Mesodermal cell (in vitro differentiated cells): ENCODE measurements around the gene PLCD4.
A peak's percentile ranks its signal among the peaks of the same experiment; 100 is the strongest.

Source experiments
- H3K27ac ChIP-seq: 2 replicates; pipeline ENCODE4 v1.7.0; 2013; ENCODE audit warnings: mild to moderate bottlenecking, low read depth, low read length, moderate library complexity; ENCODE audit not compliant: severe bottlenecking
- H3K36me3 ChIP-seq: 2 replicates; pipeline ENCODE4 v1.7.1; 2013; ENCODE audit warnings: mild to moderate bottlenecking, low read length, moderate library complexity; ENCODE audit not compliant: control insufficient read depth, insufficient read depth
- H3K4me1 ChIP-seq: one replicate; pipeline ENCODE4 v1.7.1; 2013; ENCODE audit warnings: mild to moderate bottlenecking, low read length; ENCODE audit not compliant: insufficient read depth, control insufficient read depth, poor library complexity, severe bottlenecking
- H3K4me3 ChIP-seq: 2 replicates; pipeline ENCODE4 v1.7.0; 2013; ENCODE audit warnings: low read length, control low read depth, mild to moderate bottlenecking; ENCODE audit not compliant: insufficient read depth, poor library complexity, severe bottlenecking; ENCODE audit errors: extremely low read depth
- H3K9me3 ChIP-seq: 2 replicates; pipeline ENCODE4 v1.7.1; 2013; ENCODE audit warnings: mild to moderate bottlenecking, low read length, moderate library complexity; ENCODE audit not compliant: control insufficient read depth
- WGBS, 2 experiments: methylation state at CpG; one replicate each; pipeline ENCODE4 v1.1.5; 2013; ENCODE audit warnings: missing lambda C conversion rate in 2 of 2; ENCODE audit not compliant: insufficient coverage in 2 of 2; 5-methylcytosine and 5-hydroxymethylcytosine counted together

PLCD4 gene

DNA sequence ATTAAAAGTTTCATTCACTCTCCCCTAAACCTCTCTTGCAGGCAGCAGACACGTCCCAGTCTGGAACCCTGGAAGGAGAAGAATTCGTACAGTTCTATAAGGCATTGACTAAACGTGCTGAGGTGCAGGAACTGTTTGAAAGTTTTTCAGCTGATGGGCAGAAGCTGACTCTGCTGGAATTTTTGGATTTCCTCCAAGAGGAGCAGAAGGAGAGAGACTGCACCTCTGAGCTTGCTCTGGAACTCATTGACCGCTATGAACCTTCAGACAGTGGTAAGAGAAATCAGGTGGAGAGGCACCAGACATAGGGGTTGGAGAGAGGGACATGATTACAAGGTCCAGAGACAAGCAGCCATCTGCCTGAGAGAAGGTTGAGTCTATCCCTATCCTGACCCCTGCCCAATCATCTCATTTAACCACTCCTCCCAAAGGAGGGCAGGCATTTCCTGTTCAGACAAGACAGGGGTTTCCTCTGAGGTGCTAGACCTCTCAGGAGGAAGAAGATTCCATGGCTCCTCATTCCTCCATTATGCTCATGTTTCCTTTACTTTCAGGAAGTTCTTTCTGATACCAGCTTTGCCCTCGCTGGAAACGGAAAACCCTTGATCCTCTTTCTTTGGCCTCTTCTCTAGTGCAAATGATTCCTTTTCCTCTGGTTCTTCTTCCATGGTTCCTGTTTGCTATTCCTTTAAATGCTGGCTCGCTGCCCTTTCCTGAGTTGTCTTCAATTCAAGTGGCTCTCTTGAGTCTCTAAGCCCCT, 15.1 kb downstream of the PLCD4 start:
- H3K4me3 ChIP-seq, result no peak overlapping the region
- H3K27ac ChIP-seq, result peak overlapping the region; percentile 53
- H3K9me3 ChIP-seq, result no peaks in the 10 kb centered on the region
- peaks cover 7% of the 10 kb centered on the region for H3K4me1 ChIP-seq
- WGBS, 2 experiments, result 92% methylated on average over 6 to 7 of the region's 7 CpGs
- no peaks in the 10 kb centered on the region for H3K36me3 ChIP-seq

DNA sequence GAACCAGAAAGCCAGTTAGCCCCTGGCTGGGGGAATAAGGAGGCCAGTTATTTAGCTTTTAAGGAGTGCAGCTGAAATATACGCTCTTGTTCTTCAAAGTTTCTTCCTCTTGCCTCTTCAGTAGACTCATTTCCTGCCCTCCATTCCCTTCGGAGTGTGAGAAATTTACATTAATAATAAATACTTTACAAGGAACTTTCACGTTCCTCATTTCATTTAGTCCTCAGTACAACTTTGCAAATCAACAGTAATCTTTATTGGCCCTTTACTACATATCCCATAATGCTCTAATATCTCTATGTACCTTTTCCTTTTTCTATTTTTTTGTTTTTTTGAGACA, 15.6 kb downstream of the PLCD4 start:
- Histone ChIP-seq H3K36me3 (no peaks in the 10 kb centered on the region), H3K4me3 (no peak overlapping the region), H3K27ac (peak overlapping the region; percentile 53), H3K4me1 (peaks cover 7% of the 10 kb centered on the region), H3K9me3 (no peaks in the 10 kb centered on the region)
- WGBS, 2 experiments, result 93% methylated on average over 3 of the region's 3 CpGs; no CpG with 5 or more reads in 1 of the 2 experiments

GRCh38 chr2:218626369-218626768, 18.7 kb downstream of the PLCD4 start:
- Histone ChIP-seq H3K9me3 (no peaks in the 10 kb centered on the region), H3K27ac (no peak overlapping the region), H3K36me3 (no peaks in the 10 kb centered on the region), H3K4me3 (no peak overlapping the region), H3K4me1 (peaks cover 7% of the 10 kb centered on the region)
- 80 to 85% methylated on average over 2 to 4 of the region's 4 CpGs for WGBS, 2 experiments

DNA sequence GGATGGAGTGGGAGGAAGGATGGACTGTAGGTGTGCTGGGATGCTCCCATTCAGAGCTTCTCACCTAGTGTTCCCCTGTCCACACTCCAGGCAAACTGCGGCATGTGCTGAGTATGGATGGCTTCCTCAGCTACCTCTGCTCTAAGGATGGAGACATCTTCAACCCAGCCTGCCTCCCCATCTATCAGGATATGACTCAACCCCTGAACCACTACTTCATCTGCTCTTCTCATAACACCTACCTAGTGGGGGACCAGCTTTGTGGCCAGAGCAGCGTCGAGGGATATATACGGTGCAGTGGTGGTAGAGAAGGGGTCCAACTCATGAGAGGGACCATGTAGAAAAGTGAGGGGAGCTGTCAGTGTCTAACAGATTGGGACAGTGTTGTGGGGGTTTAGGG, 20.2 kb downstream of the PLCD4 start:
- 87 to 100% methylated on average over 2 to 3 of the region's 4 CpGs for WGBS, 2 experiments
- H3K4me3 ChIP-seq, result no peak overlapping the region
- H3K27ac ChIP-seq, result no peak overlapping the region
- no peaks in the 10 kb centered on the region for H3K36me3 ChIP-seq
- H3K4me1 ChIP-seq, result peaks cover 7% of the 10 kb centered on the region
- no peaks in the 10 kb centered on the region for H3K9me3 ChIP-seq

GRCh38 chr2:218631837-218632236, 24.1 kb downstream of the PLCD4 start:
- Histone ChIP-seq H3K36me3 (peaks cover 38% of the 10 kb centered on the region), H3K4me1 (peaks cover 2% of the 10 kb centered on the region)
- WGBS, 2 experiments, result 100% methylated on average over 1 of the region's 4 CpGs

GRCh38 chr2:218635719-218636118, 28.0 kb downstream of the PLCD4 start:
- Histone ChIP-seq H3K9me3 (no peaks in the 10 kb centered on the region), H3K27ac (no peak overlapping the region), H3K4me1 (peaks cover 2% of the 10 kb centered on the region), H3K36me3 (peaks cover 76% of the 10 kb centered on the region), H3K4me3 (no peak overlapping the region)
- 90 to 97% methylated on average over 4 to 5 of the region's 5 CpGs for WGBS, 2 experiments

More at GRCh38 chr2:218631837-218632236, 24.1 kb downstream of the PLCD4 start:
- Histone ChIP-seq H3K27ac (no peak overlapping the region), H3K4me3 (no peak overlapping the region), H3K9me3 (no peaks in the 10 kb centered on the region)

DNA sequence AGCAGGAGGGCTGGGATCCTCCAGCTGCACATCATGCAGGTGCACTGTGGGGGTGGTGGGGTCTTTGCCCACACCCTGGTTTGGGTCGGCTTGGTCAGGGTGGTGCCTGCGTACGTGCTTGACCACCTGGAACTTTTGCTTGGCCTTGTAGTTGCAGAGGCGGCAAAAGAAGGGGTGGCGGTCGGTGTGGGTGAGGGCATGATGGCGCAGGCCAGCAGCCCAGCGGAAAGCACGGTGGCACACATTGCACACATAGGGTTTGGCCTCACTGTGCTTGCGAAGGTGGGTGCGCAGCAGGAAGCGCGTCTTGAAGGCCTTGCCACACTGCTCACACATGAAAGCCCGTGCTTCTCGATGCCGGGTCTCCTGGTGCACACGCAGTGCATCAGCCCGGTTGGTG, 30.7 kb downstream of the PLCD4 start:
- H3K4me1 ChIP-seq, result no peaks in the 10 kb centered on the region
- H3K36me3 ChIP-seq, result peaks cover 98% of the 10 kb centered on the region

GRCh38 chr2:218642121-218642656, 34.5 kb downstream of the PLCD4 start:
- H3K4me3 ChIP-seq, result no peak overlapping the region
- no peak overlapping the region for H3K27ac ChIP-seq
- no peaks in the 10 kb centered on the region for H3K9me3 ChIP-seq
- no peaks in the 10 kb centered on the region for H3K4me1 ChIP-seq
- H3K36me3 ChIP-seq, result peaks cover 97% of the 10 kb centered on the region
- 96 to 98% methylated on average over 15 to 18 of the region's 18 CpGs for WGBS, 2 experiments

More for the DNA sequence above, 30.7 kb downstream of the PLCD4 start:
- H3K4me3 ChIP-seq, result no peak overlapping the region
- WGBS, 2 experiments, result 93 to 96% methylated on average over 18 of the region's 18 CpGs
- H3K27ac ChIP-seq, result no peak overlapping the region
- H3K9me3 ChIP-seq, result no peaks in the 10 kb centered on the region

DNA sequence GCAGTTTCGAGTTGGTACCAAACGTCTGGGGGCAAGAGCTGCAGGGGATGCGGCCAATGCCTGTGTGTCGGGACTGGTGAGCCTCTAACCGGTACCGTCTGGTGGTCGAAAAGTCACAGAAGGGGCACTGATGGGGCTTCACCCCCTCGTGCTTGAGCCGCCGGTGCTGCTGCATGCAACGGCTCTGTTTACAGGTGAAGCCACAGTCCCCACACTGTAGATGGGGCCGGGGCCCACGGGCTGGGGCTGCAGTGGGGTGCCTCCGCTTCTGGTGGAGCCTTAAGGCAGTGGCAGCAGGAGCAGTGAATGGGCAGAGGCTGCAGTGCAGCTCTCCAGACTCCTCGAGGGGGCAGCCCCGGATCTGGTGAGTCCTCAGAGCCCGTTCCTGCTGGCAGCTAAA, 35.1 kb downstream of the PLCD4 start:
- Histone ChIP-seq H3K27ac (no peak overlapping the region), H3K4me3 (no peak overlapping the region), H3K4me1 (no peaks in the 10 kb centered on the region), H3K9me3 (no peaks in the 10 kb centered on the region), H3K36me3 (peaks cover 97% of the 10 kb centered on the region)
- WGBS, 2 experiments, result 93 to 96% methylated on average over 17 of the region's 17 CpGs

DNA sequence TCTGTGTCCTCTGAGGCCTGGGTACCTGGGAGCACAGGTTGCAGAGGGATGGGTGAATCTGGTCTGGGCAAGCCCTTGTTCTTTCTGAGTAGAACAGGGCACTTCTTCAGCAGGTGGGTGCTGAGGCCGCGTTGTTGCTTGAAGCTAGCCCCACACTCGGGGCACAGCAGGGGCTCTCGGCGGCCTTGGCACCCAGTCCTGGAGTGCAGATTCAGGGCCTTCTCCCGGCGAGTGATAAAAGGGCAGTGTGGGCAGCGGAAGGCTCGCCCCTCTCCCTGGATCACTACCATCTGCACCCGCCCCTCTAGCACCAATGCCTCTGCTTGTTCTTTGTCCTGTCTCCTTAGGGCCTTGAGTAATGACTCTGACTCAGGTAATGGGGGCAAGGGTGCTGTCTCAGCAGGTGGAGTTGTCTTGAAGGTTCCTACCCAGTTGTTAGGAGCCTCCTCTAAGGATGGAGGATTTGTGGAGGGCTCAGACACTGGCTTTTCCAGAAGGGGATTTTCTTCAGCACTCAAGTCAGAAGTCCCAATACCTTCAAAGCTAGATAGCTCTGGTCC, 36.1 kb downstream of the PLCD4 start:
- Histone ChIP-seq H3K4me1 (no peaks in the 10 kb centered on the region), H3K36me3 (peaks cover 97% of the 10 kb centered on the region), H3K4me3 (no peak overlapping the region), H3K9me3 (no peaks in the 10 kb centered on the region), H3K27ac (no peak overlapping the region)
- 98 to 100% methylated on average over 7 to 9 of the region's 10 CpGs for WGBS, 2 experiments

- Histone ChIP-seq H3K27ac (no peak overlapping the region), H3K4me3 (no peak overlapping the region), H3K36me3 (peaks cover 98% of the 10 kb centered on the region), H3K9me3 (no peaks in the 10 kb centered on the region), H3K4me1 (no peaks in the 10 kb centered on the region)
- 91 to 95% methylated on average over 8 to 9 of the region's 11 CpGs for WGBS, 2 experiments
Measured at GRCh38 chr2:218644721-218645120, 37.0 kb downstream of the PLCD4 start.
